ENCODE results near the gene MRPL36.

Gene MRPL36

GRCh38 chr5:1779782-1780613 is 19.6 kb downstream of the MRPL36 start:
- DNase-seq: no peak

GRCh38 chr5:1779021-1779680 is 20.5 kb downstream of the MRPL36 start:
- no peak for DNase-seq

- DNase-seq: no peak
These were observed 21.3 kb downstream of the MRPL36 start for GRCh38 chr5:1778138-1779020.

- DNase-seq: no peak
These were observed 22.1 kb downstream of the MRPL36 start for GRCh38 chr5:1777281-1778137.

GRCh38 chr5:1776831-1777230 is 22.8 kb downstream of the MRPL36 start:
- DNase-seq: no peak

GRCh38 chr5:1772634-1773033 is 27.0 kb downstream of the MRPL36 start:
- DNase-seq: no peak

GRCh38 chr5:1771149-1772065 is 28.2 kb downstream of the MRPL36 start:
- no peak for DNase-seq

GRCh38 chr5:1770443-1770802 is 29.2 kb downstream of the MRPL36 start:
- no peak for DNase-seq

- no peak for DNase-seq
These were observed 29.7 kb downstream of the MRPL36 start for GRCh38 chr5:1769752-1770442.

- no peak for DNase-seq
These were observed 30.5 kb downstream of the MRPL36 start for GRCh38 chr5:1769017-1769640.

GRCh38 chr5:1768283-1769000 is 31.2 kb downstream of the MRPL36 start:
- no peak for DNase-seq

GRCh38 chr5:1767524-1768282 is 31.9 kb downstream of the MRPL36 start:
- no peak for DNase-seq

GRCh38 chr5:1765880-1766235 is 33.8 kb downstream of the MRPL36 start:
- DNase-seq: no peak

GRCh38 chr5:1765141-1765879 is 34.3 kb downstream of the MRPL36 start:
- DNase-seq: no peak

- no peak for DNase-seq
These were observed 35.1 kb downstream of the MRPL36 start for GRCh38 chr5:1764606-1764960.

GRCh38 chr5:1763960-1764605 is 35.6 kb downstream of the MRPL36 start:
- no peak for DNase-seq

- DNase-seq: peak; percentile 15 to 19
These were observed 36.1 kb downstream of the MRPL36 start for GRCh38 chr5:1763548-1763911.
